Neural cell (in vitro differentiated cells): Measurements from ENCODE around the gene APOOL. TPM values are rescaled to one million over a fixed set of nuclear protein-coding genes. Genes with fewer than 3 reads are reported as not detected.

Experiments
- H2AFZ ChIP-seq: fragments of 200-600, 300-800 bp; sonication (generic), shearing (Covaris generic); 2 replicates; pipeline ENCODE4 v1.6.0; 2014; ENCODE audit warnings: low read depth, mild to moderate bottlenecking, antibody characterized with exemption, low read length, moderate library complexity
- H3F3A ChIP-seq: fragments of 200-600 bp; shearing (Covaris generic); 2 replicates; pipeline ENCODE4 v1.6.1; 2016; ENCODE audit warnings: mild to moderate bottlenecking, moderate library complexity, mixed read lengths, antibody characterized with exemption, low read length; ENCODE audit not compliant: insufficient read depth, poor library complexity, severe bottlenecking
- H3K27ac ChIP-seq: fragments of 200-600, 300-800 bp; sonication (generic), shearing (Covaris generic); 2 replicates; pipeline ENCODE4 v1.5.1; 2014; ENCODE audit warnings: mild to moderate bottlenecking, low read length, moderate library complexity
- H3K27me3 ChIP-seq: fragments of 300-800, 200-600 bp; sonication (generic), shearing (Covaris generic); 2 replicates; pipeline ENCODE4 v1.6.0; 2014; ENCODE audit warnings: mild to moderate bottlenecking, low read depth, low read length, moderate library complexity; ENCODE audit not compliant: insufficient read depth
- H3K36me3 ChIP-seq: fragments of 300-800, 200-600 bp; sonication (generic), shearing (Covaris generic); 2 replicates; pipeline ENCODE4 v1.5.1; 2014; ENCODE audit warnings: mild to moderate bottlenecking, antibody characterized with exemption, low read length, moderate library complexity; ENCODE audit not compliant: insufficient read depth
- H3K4me2 ChIP-seq: fragments of 300-800, 200-600 bp; sonication (generic), shearing (Covaris generic); 2 replicates; pipeline ENCODE4 v1.6.0; 2014; ENCODE audit warnings: mild to moderate bottlenecking, low read length
- H3K4me3 ChIP-seq: fragments of 300-800, 200-600 bp; sonication (generic), shearing (Covaris generic); 2 replicates; pipeline ENCODE4 v1.5.1; 2014; ENCODE audit warnings: mild to moderate bottlenecking, low read length, moderate library complexity
- H3K79me2 ChIP-seq: fragments of 200-600 bp; shearing (Covaris generic); replicated peaks from 2 replicates; pipeline ENCODE4 v1.6.0; 2014; ENCODE audit warnings: mild to moderate bottlenecking, low read length, moderate library complexity; ENCODE audit not compliant: insufficient read depth
- H3K9ac ChIP-seq: fragments of 300-800, 200-600 bp; sonication (generic), shearing (Covaris generic); 2 replicates; pipeline ENCODE4 v1.6.1; 2016; ENCODE audit warnings: mild to moderate bottlenecking, low read length, mixed read lengths
- H3K9me2 ChIP-seq: fragments of 200-600 bp; shearing (Covaris generic); 2 replicates; pipeline ENCODE4 v1.6.1; 2016; ENCODE audit warnings: mild to moderate bottlenecking, low read length, mixed read lengths; ENCODE audit not compliant: insufficient read depth
- H3K9me3 ChIP-seq: fragments of 200-600, 300-800 bp; sonication (generic), shearing (Covaris generic); 2 replicates; pipeline ENCODE4 v1.6.1; 2016; ENCODE audit warnings: mild to moderate bottlenecking, mixed run types, low read length, moderate library complexity, mixed read lengths
- H4K20me1 ChIP-seq: fragments of 200-600 bp; shearing (Covaris generic); 2 replicates; pipeline ENCODE4 v1.6.1; 2016; ENCODE audit warnings: mild to moderate bottlenecking, mixed run types; ENCODE audit not compliant: insufficient read depth
- EP300 ChIP-seq: fragments of 450-650 bp; conservative IDR thresholded peaks from 2 replicates; pipeline ENCODE4 v1.6.1; 2014; ENCODE audit warnings: antibody characterized with exemption, mild to moderate bottlenecking, moderate library complexity; ENCODE audit not compliant: poor library complexity, severe bottlenecking
- EZH2 ChIP-seq: fragments of 200-600, 300-800 bp; shearing (Covaris generic), sonication (generic); IDR thresholded peaks from 2 replicates; pipeline ENCODE4 v1.6.1; 2014; ENCODE audit warnings: antibody characterized with exemption, low read length, borderline replicate concordance, mild to moderate bottlenecking; ENCODE audit not compliant: insufficient read depth, poor library complexity, severe bottlenecking
- MXI1 ChIP-seq: fragments of 450-650 bp; conservative IDR thresholded peaks from 2 replicates; pipeline ENCODE4 v1.6.1; 2014; ENCODE audit warnings: antibody characterized with exemption, mild to moderate bottlenecking; ENCODE audit not compliant: poor library complexity, severe bottlenecking
- POLR2AphosphoS5 ChIP-seq: IDR thresholded peaks from 2 replicates; pipeline ENCODE4 v1.6.1; 2012
- RAD21 ChIP-seq: fragments of 450-650 bp; conservative IDR thresholded peaks from 2 replicates; pipeline ENCODE4 v1.6.1; 2014; ENCODE audit warnings: antibody characterized with exemption, mild to moderate bottlenecking, moderate library complexity
- SMC3 ChIP-seq: fragments of 450-650 bp; conservative IDR thresholded peaks from 2 replicates; pipeline ENCODE4 v1.6.1; 2014; ENCODE audit warnings: antibody characterized with exemption, mild to moderate bottlenecking, moderate library complexity; ENCODE audit not compliant: poor library complexity
- TAF1 ChIP-seq: IDR thresholded peaks from 2 replicates; pipeline ENCODE4 v1.6.1; 2012; ENCODE audit warnings: low read depth
- polyA plus RNA-seq: library from polyadenylated mRNA; depleted of rRNA; stranded (reverse); fragments of >200 nt; gene quantifications from 2 replicates; pipeline ENCODE4 v1.2.3, GENCODE V29; 2014
- TF ChIP-seq, protein P1 (sequence below): IDR thresholded peaks from 2 replicates; pipeline ENCODE4 v1.6.1; 2012; ENCODE audit warnings: borderline replicate concordance
- TF ChIP-seq, protein P2 (sequence below): fragments of 450-650 bp; IDR thresholded peaks from 2 replicates; pipeline ENCODE4 v1.5.1; 2014; ENCODE audit warnings: antibody characterized with exemption, mild to moderate bottlenecking, moderate library complexity; ENCODE audit not compliant: poor library complexity, severe bottlenecking

The APOOL gene
- polyA plus RNA-seq, 1 donor from 2014 or later: 3.6 TPM

GRCh38 chrX:85109235-85109634, 105.6 kb downstream of the APOOL start:
- TF ChIP-seq RAD21 (no peak), EP300 (no peak), EZH2 (no peak), TAF1 (no peak), POLR2AphosphoS5 (no peak), MXI1 (no peak), SMC3 (no peak)
- TF ChIP-seq, protein P1, sequence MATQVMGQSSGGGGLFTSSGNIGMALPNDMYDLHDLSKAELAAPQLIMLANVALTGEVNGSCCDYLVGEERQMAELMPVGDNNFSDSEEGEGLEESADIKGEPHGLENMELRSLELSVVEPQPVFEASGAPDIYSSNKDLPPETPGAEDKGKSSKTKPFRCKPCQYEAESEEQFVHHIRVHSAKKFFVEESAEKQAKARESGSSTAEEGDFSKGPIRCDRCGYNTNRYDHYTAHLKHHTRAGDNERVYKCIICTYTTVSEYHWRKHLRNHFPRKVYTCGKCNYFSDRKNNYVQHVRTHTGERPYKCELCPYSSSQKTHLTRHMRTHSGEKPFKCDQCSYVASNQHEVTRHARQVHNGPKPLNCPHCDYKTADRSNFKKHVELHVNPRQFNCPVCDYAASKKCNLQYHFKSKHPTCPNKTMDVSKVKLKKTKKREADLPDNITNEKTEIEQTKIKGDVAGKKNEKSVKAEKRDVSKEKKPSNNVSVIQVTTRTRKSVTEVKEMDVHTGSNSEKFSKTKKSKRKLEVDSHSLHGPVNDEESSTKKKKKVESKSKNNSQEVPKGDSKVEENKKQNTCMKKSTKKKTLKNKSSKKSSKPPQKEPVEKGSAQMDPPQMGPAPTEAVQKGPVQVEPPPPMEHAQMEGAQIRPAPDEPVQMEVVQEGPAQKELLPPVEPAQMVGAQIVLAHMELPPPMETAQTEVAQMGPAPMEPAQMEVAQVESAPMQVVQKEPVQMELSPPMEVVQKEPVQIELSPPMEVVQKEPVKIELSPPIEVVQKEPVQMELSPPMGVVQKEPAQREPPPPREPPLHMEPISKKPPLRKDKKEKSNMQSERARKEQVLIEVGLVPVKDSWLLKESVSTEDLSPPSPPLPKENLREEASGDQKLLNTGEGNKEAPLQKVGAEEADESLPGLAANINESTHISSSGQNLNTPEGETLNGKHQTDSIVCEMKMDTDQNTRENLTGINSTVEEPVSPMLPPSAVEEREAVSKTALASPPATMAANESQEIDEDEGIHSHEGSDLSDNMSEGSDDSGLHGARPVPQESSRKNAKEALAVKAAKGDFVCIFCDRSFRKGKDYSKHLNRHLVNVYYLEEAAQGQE: no peak
- TF ChIP-seq, protein P2, sequence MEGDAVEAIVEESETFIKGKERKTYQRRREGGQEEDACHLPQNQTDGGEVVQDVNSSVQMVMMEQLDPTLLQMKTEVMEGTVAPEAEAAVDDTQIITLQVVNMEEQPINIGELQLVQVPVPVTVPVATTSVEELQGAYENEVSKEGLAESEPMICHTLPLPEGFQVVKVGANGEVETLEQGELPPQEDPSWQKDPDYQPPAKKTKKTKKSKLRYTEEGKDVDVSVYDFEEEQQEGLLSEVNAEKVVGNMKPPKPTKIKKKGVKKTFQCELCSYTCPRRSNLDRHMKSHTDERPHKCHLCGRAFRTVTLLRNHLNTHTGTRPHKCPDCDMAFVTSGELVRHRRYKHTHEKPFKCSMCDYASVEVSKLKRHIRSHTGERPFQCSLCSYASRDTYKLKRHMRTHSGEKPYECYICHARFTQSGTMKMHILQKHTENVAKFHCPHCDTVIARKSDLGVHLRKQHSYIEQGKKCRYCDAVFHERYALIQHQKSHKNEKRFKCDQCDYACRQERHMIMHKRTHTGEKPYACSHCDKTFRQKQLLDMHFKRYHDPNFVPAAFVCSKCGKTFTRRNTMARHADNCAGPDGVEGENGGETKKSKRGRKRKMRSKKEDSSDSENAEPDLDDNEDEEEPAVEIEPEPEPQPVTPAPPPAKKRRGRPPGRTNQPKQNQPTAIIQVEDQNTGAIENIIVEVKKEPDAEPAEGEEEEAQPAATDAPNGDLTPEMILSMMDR: no peak
- Histone ChIP-seq H3K4me3 (no peak overlapping the region), H3K27ac (no peak overlapping the region), H3K9me3 (no peaks in the 10 kb centered on the region), H3K36me3 (no peaks in the 10 kb centered on the region), H3K9me2 (no peaks in the 10 kb centered on the region), H3K79me2 (no peaks in the 10 kb centered on the region), H3K9ac (no peak overlapping the region), H4K20me1 (no peaks in the 10 kb centered on the region), H2AFZ (no peak overlapping the region), H3K4me2 (no peak overlapping the region), H3F3A (no peaks in the 10 kb centered on the region), H3K27me3 (no peaks in the 10 kb centered on the region)

- no peak overlapping the region for H3K4me3 ChIP-seq
- TF ChIP-seq, protein P2: peak; percentile 66
- no peak for TF ChIP-seq EP300
- no peak for TF ChIP-seq EZH2
- no peak for TF ChIP-seq TAF1
- TF ChIP-seq RAD21: peak; percentile 67
- TF ChIP-seq, protein P1: no peak
- TF ChIP-seq SMC3: peak; percentile 68
- H3K9ac ChIP-seq: no peak overlapping the region
- no peaks in the 10 kb centered on the region for H3K79me2 ChIP-seq
- H3K4me2 ChIP-seq: no peak overlapping the region
- no peak overlapping the region for H3K27ac ChIP-seq
- no peaks in the 10 kb centered on the region for H3K27me3 ChIP-seq
- no peaks in the 10 kb centered on the region for H4K20me1 ChIP-seq
- no peaks in the 10 kb centered on the region for H3K36me3 ChIP-seq
- no peaks in the 10 kb centered on the region for H3K9me3 ChIP-seq
- no peak overlapping the region for H2AFZ ChIP-seq
- no peaks in the 10 kb centered on the region for H3K9me2 ChIP-seq
- H3F3A ChIP-seq: no peaks in the 10 kb centered on the region
Observed at GRCh38 chrX:85111347-85111746, 107.7 kb downstream of the APOOL start.
